Stimulated activated naive CD8-positive, alpha-beta T cell treated with anti-CD3 and anti-CD28 coated beads, Interleukin-15, amount 100 ng/mL, for 72 hours (primary cell): ENCODE results near the gene XPC.

Experiments used
- ATAC-seq: fragments of 150-1000 bp; cut with Tn5 transposase; 2 replicates; pipeline ENCODE4 v1.10.0; 2021; ENCODE audit warnings: mild to moderate bottlenecking, moderate library complexity
- DNase-seq, 2 donors: peaks; one replicate each; pipeline ENCODE4 v3.0.0; 2021 to 2022
- H3K27ac Mint-ChIP-seq, 2 donors: one replicate each; pipeline ENCODE4 v1.8.0; 2022; ENCODE audit warnings: mild to moderate bottlenecking in 2 of 2, mixed read lengths in 2 of 2, moderate library complexity in 2 of 2
- H3K27me3 Mint-ChIP-seq: one replicate; pipeline ENCODE4 v1.8.0; 2022; ENCODE audit warnings: mixed read lengths
- H3K4me1 Mint-ChIP-seq: one replicate; pipeline ENCODE4 v1.8.0; 2022; ENCODE audit warnings: mild to moderate bottlenecking, mixed read lengths
- H3K4me3 Mint-ChIP-seq, 2 donors: one replicate each; pipeline ENCODE4 v1.8.0; 2022; ENCODE audit warnings: mild to moderate bottlenecking in 2 of 2, mixed read lengths in 2 of 2, moderate library complexity in 1 of 2
- H3K9me3 Mint-ChIP-seq, 2 donors: one replicate each; pipeline ENCODE4 v1.8.0; 2022; ENCODE audit warnings: mixed read lengths in 2 of 2

Gene XPC

DNA sequence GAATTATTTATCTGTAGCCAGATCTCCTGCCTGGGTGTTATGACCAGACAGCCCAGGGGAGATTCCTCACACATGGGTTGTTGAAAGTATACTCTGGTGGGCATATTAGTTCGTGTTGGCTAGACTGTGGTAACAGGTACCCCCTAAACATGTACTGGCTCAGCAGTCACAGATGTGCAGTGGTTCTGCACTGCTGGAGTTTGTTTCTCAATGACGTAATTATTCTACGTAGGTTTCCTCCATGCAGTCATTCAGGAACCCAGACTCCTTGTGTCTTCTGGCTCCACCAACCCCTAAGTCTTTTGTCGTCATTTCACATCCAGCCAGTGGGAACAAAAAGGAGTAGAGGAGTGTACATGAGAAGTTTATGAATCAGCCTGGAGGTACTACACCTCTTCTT lies 16.5 kb upstream of the XPC start:
- H3K4me3 Mint-ChIP-seq, result no peak overlapping the region
- no peaks in the 10 kb centered on the region for H3K27me3 Mint-ChIP-seq
- H3K27ac Mint-ChIP-seq, result no peak overlapping the region
- H3K4me1 Mint-ChIP-seq, result peaks cover 38% of the 10 kb centered on the region
- no peak for ATAC-seq
- no peaks in the 10 kb centered on the region for H3K9me3 Mint-ChIP-seq
- DNase-seq, result no peak

DNA sequence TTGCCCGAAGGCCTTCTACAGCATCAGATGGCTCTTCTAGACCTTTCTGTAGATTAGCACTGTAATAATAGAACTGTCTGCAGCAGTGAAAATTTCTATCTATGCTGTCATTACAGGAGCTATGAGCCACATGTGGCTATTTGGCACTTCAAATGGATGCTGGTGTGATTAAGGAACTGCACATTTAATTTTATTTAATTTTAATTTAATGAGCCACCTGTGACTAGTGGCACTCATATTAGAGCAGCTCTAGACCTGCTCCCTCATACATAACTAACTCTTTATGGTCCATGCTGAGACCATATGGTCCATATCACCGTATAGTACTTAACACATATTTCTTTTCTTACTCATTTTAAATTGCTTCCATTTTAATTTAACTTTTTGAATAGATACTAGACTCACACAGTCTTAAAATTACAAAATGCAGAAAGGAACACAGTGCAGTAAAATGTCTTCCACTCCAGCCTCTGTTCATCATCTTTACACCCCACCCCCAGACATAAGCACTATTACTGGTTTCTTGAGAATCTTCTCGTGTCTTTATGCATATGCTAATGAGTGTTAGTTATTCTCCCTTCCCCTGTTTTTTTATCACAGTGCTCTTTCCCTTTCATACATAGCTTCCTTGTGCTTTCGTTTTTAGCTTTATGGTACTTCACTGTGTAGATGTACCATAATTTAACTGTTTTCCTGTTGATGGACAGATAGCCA lies 9.8 kb upstream of the XPC start:
- Mint-ChIP-seq H3K9me3 (no peaks in the 10 kb centered on the region), H3K4me1 (peaks cover 53% of the 10 kb centered on the region), H3K27me3 (no peaks in the 10 kb centered on the region), H3K4me3 (no peak overlapping the region), H3K27ac (no peak overlapping the region)
- ATAC-seq (no peak), DNase-seq (no peak)

DNA sequence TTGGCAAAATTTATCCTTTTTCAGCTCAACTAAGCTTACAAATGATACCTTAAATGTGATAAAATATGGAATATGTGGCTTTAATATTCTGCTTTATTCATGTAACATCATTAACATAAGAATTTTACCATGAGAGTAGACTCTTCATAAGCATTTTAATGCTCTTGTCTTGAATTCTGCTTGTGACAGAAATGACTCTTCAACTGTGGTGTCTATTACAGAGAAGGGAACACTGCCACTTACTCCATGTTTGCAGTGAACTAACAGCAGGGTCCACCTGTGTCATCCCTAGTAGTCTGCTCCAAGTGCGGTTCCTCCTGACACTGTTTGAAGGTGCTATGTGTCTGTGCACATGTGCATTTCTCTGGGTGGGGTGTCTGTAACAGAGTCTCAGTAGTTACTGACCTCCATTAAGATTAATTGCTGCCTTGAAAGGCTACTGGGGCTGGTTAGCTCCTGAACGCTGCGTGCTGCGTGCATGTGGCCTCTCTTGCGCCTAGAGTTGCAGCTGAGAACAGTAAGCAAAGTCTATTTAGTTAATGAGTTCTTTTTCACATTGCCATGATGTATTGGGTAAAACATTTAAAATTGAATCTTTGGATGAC lies 8.6 kb upstream of the XPC start:
- Mint-ChIP-seq H3K27ac (no peak overlapping the region), H3K4me1 (peaks cover 52% of the 10 kb centered on the region), H3K27me3 (no peaks in the 10 kb centered on the region), H3K4me3 (no peak overlapping the region), H3K9me3 (no peaks in the 10 kb centered on the region)
- ATAC-seq (no peak), DNase-seq (no peak)

DNA sequence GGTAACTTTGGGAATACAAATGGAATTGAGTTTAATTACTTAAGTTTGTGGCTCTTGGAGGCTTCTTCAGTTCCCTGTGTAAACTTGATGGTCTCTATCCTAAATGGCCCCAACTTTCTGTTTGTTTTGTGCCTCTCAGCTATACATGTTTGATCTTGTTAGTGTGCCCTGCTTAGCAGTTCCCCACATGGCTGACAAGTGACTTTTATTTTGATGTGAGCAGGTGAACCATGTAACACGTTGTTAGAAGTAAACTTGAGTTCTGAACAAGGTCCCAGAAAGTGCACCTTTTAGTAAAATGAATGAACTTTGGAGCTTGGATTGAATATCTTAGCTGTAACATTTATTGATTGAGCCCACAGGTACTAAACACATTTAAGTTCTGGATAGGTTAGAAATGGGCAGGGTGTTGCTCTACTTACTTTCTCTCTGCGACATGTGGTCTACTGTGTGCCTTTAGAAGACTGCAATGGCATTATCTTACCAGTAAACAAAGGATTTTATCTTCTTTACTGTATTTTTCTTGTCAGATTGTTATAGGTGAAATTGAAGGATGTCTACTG lies 4.7 kb upstream of the XPC start:
- DNase-seq (no peak), ATAC-seq (no peak)
- Mint-ChIP-seq H3K27ac (no peak overlapping the region), H3K9me3 (no peaks in the 10 kb centered on the region), H3K27me3 (no peaks in the 10 kb centered on the region), H3K4me3 (no peak overlapping the region), H3K4me1 (peaks cover 35% of the 10 kb centered on the region)

DNA sequence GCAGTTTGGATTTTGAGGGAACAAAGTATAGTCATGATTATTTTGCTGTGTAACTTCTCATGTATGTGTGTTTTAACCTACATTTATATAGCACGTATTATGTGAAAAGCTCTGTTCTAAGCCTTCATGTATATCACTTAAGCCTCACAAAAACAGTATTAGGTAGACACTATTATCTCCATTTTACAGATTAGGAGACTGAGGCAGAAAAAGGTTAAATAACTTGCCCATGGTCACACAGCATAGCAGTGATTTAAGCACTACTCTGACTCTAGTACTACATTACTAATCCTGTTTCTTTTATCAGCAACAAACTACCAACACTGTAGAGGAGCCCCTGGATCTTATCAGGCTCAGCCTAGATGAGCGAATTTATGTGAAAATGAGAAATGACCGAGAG lies 2.9 kb upstream of the XPC start:
- Mint-ChIP-seq H3K9me3 (no peaks in the 10 kb centered on the region), H3K27ac (no peak overlapping the region), H3K4me3 (no peak overlapping the region), H3K4me1 (peaks cover 51% of the 10 kb centered on the region), H3K27me3 (no peaks in the 10 kb centered on the region)
- DNase-seq (no peak), ATAC-seq (no peak)

DNA sequence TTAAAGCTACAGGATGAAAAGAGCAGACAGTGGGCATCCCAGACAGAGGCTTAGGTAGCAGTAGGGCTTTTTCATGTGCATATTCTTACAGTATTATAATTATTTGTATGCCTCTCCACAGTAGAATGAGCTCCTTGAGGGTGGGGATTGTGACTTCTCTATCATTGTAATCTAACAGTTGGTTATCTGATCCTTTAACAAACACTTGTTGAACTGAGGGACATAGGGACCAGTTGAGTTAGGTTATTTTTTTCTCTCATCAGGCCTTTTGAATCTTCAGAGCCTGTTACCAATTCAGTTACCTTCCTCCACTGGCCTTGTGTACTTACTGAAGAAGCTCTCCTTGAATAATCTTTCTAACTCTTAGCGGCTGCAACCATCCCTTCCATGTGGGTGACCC lies 1.4 kb upstream of the XPC start:
- Mint-ChIP-seq H3K4me1 (peaks cover 66% of the 10 kb centered on the region), H3K9me3 (no peaks in the 10 kb centered on the region), H3K4me3 (peak overlapping the region; percentile 97 to 100), H3K27ac (peak overlapping the region; percentile 99 to 100), H3K27me3 (no peaks in the 10 kb centered on the region)
- ATAC-seq, result no peak
- no peak for DNase-seq

DNA sequence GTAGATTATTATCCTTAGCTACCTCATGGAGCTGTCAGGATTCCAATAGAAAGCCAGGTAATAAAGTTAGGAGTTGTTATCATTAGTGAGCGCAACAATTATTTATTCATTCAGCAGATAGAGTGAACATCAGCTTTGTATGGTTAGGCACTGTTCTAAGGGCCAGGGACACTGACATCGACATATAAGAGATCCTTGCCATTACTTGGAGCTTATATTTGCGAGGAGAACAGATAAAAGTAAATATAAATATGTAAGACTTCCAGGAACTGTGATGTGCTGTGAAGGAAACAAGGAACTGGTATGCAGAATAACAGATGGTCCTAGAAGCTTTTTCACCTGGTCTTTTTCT lies 689 bp upstream of the XPC start:
- peak overlapping the region; percentile 99 to 100 for H3K27ac Mint-ChIP-seq
- no peaks in the 10 kb centered on the region for H3K27me3 Mint-ChIP-seq
- H3K4me1 Mint-ChIP-seq, result peaks cover 73% of the 10 kb centered on the region
- DNase-seq (no peak), ATAC-seq (no peak)
- peak overlapping the region; percentile 97 to 100 for H3K4me3 Mint-ChIP-seq
- H3K9me3 Mint-ChIP-seq, result no peaks in the 10 kb centered on the region

DNA sequence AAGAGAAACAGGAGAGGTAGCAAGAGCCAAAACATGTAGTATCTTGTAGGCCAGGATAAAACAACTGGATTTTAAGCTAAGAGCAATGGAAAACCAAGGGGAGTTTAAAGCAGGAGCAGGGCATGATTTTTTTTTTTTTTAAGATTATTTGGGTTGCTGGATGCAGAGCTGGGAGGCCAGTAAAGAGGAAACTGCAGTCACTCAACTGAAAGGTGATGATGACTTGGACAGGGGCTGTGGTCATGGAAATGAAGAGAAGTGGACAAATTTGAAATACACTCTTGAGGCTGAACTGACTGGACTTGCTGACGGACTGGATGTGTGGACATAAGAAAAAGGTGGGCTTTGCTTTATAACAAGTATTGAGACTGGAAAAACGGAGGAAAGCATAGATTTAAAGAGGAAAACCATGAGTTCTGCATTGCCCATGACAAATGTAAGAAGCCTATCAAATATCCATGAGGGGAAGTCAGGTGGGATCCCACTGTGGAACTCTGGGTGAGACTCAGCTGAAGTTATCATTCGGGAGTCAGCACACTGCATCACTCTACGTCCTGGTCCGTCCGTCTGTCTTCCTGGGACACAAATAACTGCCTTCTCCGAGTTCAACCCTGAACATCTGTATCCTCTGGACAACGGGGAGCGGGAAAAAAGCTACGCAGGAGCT lies 688 bp downstream of the XPC start:
- Mint-ChIP-seq H3K27me3 (no peaks in the 10 kb centered on the region), H3K4me1 (peaks cover 66% of the 10 kb centered on the region), H3K4me3 (peak overlapping the region; percentile 97 to 100), H3K9me3 (no peaks in the 10 kb centered on the region), H3K27ac (peak overlapping the region; percentile 99 to 100)
- ATAC-seq (peak; percentile 8), DNase-seq (no peak)

DNA sequence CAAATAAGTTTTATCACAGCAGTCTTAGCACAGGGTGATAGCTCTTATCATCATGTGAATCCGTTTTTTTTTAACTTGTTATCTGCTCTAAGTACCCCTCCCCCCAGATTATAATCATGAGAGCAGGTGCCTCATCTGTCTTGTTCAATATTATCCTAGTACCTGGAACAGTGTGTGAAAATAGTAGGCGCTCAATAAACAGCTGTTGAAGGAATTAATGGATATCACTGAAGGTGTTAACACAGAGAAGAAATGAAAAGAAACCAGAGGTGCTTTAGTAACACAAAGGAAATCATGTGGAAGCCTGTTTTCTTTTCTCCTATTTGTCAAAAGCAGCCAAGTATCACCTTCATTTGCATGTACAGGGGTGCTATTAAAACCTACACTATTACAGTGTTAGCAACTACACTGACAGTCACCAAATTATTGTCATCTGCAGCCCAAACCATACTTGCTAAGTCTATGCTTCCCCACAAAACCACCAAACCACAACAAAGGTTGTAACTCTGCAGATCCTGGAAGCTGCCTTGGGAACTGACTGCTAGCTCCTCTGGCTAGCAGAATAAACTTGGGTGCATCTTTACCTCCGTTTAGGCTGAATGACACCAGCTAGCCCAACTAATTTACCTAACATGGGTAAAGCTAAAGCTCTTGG lies 2.9 kb downstream of the XPC start:
- peak overlapping the region; percentile 49 to 61 for H3K4me3 Mint-ChIP-seq
- peak overlapping the region in 1 of 2 donors; percentile 87 for H3K27ac Mint-ChIP-seq
- H3K4me1 Mint-ChIP-seq, result peaks cover 63% of the 10 kb centered on the region
- H3K9me3 Mint-ChIP-seq, result no peaks in the 10 kb centered on the region
- H3K27me3 Mint-ChIP-seq, result no peaks in the 10 kb centered on the region
- ATAC-seq (peak; percentile 76), DNase-seq (peak; percentile 46 to 60)

DNA sequence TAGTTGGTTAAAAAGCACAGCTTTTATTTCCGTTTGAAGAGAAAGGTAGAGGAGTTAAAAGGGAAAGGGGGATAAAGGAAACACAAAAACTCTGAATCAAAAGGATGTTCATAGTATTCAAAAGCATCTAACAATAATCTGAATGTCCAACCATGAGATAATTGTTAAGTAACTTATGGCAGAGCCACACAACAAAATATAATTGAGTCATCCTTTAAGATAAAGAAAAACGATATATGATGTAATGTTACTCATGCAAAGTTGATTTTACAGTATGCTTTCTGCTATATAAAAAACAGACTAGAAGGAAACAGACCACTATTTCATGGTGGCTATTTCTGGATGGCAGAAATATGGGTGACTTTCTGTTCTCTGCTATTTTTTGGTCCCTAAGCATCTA lies 3.9 kb downstream of the XPC start:
- ATAC-seq (no peak), DNase-seq (no peak)
- peak overlapping the region in 1 of 2 donors; percentile 8 for H3K4me3 Mint-ChIP-seq
- H3K9me3 Mint-ChIP-seq, result no peaks in the 10 kb centered on the region
- peaks cover 62% of the 10 kb centered on the region for H3K4me1 Mint-ChIP-seq
- no peaks in the 10 kb centered on the region for H3K27me3 Mint-ChIP-seq
- peak overlapping the region in 1 of 2 donors; percentile 3 for H3K27ac Mint-ChIP-seq

DNA sequence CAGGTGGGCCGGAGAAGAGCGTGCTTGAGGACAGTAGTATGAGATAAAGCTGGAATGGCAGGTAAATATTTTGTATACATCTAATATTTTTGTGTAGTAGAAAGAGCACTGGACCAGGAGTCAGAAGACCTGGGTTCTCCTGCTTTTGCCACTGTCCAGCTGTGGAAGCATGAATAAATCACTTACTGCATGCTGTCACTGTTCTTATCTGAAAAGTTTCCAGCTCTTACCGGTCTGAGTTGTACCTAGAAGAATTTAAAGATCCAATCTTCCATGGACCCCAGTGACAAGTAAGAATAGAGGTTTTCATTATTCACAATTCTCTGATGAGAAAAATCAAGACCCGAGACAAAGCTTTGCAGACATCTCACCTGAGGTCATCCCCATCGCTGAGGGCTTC lies 5.9 kb downstream of the XPC start:
- H3K4me1 Mint-ChIP-seq, result peaks cover 55% of the 10 kb centered on the region
- ATAC-seq (no peak), DNase-seq (no peak)
- no peaks in the 10 kb centered on the region for H3K27me3 Mint-ChIP-seq
- no peak overlapping the region for H3K27ac Mint-ChIP-seq
- H3K4me3 Mint-ChIP-seq, result no peak overlapping the region
- no peaks in the 10 kb centered on the region for H3K9me3 Mint-ChIP-seq

DNA sequence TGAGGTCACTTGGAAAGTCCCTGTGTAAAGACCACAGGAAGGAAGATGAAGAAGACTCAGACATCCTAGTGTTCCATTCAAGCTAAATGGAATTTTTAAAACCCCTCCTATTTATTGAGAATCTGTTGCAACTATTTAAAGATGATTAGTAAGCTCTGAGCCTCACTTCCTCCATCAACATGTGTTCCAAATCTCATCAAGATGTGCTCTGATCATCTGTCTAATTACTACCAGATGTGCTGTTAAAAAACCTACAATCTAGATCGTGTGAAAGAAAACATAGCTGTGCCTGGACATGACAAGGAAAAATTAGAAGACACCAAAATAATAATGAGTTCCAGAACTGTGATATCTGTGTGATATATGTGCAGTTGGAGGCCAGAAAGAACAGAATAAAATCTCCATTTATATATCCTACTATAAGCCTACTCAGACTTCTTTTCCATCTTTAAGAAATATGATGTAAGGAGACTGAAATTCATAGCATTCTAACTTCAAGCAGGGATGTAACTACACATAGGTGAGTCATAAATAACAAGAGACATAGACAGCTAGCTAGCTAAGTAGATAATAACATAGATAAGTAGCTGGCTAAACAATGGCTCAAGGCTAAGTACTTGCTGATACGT lies 7.8 kb downstream of the XPC start:
- Mint-ChIP-seq H3K27ac (peak overlapping the region; percentile 57 to 73), H3K4me1 (peaks cover 38% of the 10 kb centered on the region), H3K9me3 (no peaks in the 10 kb centered on the region), H3K27me3 (no peaks in the 10 kb centered on the region), H3K4me3 (peak overlapping the region in 1 of 2 donors; percentile 46)
- no peak for DNase-seq
- no peak for ATAC-seq

DNA sequence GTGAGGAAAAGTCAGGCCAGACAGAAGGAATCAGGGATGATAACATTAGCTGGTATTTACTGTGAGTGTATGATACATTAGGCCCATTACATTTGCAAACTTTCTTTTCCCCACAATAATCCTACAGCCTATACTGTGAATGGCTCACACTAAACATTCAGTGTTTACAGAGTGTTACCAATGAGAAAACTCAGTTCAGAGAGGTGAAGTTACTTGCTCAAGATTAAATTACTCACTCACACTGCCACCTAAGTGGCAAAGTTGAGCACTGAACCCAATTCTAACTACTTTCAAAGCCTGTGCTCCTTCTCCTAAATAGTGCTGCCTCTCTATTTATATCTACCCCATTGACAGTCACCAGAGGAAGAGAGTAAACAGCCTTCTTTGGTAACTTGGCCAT lies 8.5 kb downstream of the XPC start:
- Mint-ChIP-seq H3K9me3 (no peaks in the 10 kb centered on the region), H3K27me3 (no peaks in the 10 kb centered on the region), H3K27ac (peak overlapping the region in 1 of 2 donors; percentile 73), H3K4me3 (no peak overlapping the region), H3K4me1 (peaks cover 30% of the 10 kb centered on the region)
- DNase-seq (no peak), ATAC-seq (no peak)

DNA sequence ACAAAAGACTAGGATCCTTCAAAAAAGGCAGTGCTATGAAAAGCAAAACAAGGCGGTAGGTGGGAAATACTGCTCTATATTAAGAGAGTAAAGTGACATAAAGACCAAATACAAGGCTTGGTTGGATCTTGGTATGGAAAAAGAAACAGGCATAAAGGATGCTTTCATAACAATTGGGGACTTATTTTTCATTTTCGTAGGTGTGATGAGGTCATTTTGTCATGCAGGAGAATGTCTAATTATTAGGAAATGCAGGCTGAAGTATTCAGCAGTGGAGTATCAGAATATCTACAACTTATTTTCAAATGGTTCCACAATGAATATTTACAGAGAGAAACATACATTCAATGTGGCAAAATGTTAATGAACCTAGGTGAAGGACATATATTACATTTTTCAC lies 9.0 kb downstream of the XPC start:
- H3K4me3 Mint-ChIP-seq, result no peak overlapping the region
- ATAC-seq (no peak), DNase-seq (no peak)
- H3K9me3 Mint-ChIP-seq, result no peaks in the 10 kb centered on the region
- H3K27ac Mint-ChIP-seq, result peak overlapping the region in 1 of 2 donors; percentile 23
- H3K27me3 Mint-ChIP-seq, result no peaks in the 10 kb centered on the region
- H3K4me1 Mint-ChIP-seq, result peaks cover 26% of the 10 kb centered on the region

DNA sequence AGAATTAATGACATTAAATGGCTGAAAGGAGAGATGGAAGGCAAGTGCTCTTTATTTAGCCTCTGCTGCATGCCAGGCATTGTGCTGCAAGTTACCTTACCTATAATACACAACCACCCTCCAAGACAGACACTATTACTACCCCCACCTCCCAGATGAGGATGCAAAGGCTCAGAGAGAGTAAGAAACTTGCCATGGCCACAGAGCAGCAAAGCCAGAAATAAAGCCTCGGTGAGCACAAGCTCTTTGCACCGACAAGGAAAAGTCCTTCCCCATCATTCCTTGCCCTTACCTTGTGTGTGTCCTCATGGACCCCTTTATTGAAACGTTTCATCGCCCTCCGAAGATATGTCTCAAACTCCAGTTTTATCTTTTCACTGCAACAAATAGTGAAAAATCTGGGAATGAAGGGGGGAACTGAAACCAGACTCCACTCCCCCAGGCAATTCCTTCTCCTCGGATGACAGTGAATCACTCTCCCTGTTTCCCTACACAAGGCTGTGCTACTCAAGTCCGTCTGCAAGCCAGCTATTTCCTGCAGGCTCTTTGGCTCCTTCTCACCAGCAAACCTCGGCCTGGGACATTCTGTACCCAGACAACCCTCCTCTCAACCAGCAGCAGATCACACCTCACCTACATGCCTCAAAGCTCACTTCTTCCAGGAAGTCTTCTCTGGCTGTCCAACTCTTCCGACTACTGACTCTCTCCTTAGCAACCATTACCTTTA lies 11.4 kb downstream of the XPC start:
- DNase-seq, result no peak
- Mint-ChIP-seq H3K4me3 (no peak overlapping the region), H3K9me3 (peaks cover 6 to 8% of the 10 kb centered on the region in 2 donors), H3K27me3 (no peaks in the 10 kb centered on the region), H3K4me1 (peaks cover 22% of the 10 kb centered on the region), H3K27ac (peak overlapping the region in 1 of 2 donors; percentile 4)
- ATAC-seq, result no peak
